Measurements from ENCODE around the gene PRDM7. TPM values are rescaled to one million over a fixed set of nuclear protein-coding genes. Genes with fewer than 3 reads are reported as not detected.

The PRDM7 gene
- total RNA-seq, 2 donors from 2014 or later, result not detected

DNA sequence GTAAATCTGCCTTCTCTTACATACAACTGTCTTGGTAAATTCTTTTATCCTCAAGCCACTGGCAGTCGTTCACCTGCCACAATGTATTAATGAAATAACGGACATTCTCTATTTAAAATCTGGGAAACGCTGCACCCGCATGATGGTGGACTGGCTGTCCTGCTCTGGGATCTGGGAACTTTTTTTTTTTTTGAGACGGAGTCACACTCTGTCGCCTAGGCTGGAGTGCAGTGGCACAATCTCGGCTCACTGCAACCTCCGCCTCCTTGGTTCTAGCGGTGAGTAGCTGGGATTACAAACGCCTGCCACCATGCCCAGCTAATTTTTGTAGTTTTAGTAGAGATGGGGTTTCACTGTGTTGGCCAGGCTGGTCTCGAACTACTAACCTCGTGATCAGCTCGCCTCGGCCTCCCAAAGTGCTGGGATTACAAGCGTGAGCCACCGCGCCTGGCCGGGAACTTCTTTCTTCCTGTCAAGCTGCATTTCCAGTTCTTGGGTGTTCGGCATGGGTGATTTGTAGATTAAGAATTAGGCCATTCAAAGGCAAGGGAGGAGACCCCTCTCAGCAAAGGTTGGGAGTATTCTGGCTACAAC is 28.3 kb downstream of the PRDM7 start:
- Histone ChIP-seq H3K27me3 (no peaks in the 10 kb centered on the region), H3K9ac (ENCODE audit: low read depth in 2 of 2, low read length in 2 of 2) (no peak overlapping the region), H3K27ac (no peak overlapping the region), H3K36me3 (no peaks in the 10 kb centered on the region), H3K4me1 (peaks cover 10% of the 10 kb centered on the region), H3K9me3 (no peaks in the 10 kb centered on the region), H3K4me3 (no peak overlapping the region)
- DNase-seq, result no peak
- intact Hi-C loops (cut with DNase I), result no loop called here
- TF ChIP-seq, protein P1, sequence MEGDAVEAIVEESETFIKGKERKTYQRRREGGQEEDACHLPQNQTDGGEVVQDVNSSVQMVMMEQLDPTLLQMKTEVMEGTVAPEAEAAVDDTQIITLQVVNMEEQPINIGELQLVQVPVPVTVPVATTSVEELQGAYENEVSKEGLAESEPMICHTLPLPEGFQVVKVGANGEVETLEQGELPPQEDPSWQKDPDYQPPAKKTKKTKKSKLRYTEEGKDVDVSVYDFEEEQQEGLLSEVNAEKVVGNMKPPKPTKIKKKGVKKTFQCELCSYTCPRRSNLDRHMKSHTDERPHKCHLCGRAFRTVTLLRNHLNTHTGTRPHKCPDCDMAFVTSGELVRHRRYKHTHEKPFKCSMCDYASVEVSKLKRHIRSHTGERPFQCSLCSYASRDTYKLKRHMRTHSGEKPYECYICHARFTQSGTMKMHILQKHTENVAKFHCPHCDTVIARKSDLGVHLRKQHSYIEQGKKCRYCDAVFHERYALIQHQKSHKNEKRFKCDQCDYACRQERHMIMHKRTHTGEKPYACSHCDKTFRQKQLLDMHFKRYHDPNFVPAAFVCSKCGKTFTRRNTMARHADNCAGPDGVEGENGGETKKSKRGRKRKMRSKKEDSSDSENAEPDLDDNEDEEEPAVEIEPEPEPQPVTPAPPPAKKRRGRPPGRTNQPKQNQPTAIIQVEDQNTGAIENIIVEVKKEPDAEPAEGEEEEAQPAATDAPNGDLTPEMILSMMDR (IDR thresholded peaks at IDR 0.05), result no peak

DNA sequence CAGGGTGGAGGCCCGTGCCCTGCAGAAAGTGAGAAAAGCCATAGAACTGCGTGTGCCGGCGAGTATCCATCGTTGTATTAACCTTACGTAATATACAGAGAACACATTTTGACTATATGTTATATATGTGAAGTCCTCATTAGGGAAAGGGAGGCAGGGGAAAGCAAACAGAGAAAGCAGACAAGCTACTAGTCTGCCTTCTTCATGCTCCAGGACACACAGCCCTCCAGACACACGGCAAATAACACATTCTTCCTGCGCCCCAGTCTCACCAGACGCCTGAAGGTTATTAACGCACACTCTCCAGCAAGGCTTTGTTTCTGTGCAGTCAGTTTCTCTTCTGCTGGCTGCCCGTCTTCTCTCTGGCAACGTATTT is 28.8 kb downstream of the PRDM7 start:
- no peak overlapping the region for H3K27ac ChIP-seq
- DNase-seq, result no peak
- no peak overlapping the region for H3K4me3 ChIP-seq
- no peaks in the 10 kb centered on the region for H3K9me3 ChIP-seq
- H3K4me1 ChIP-seq, result peaks cover 10% of the 10 kb centered on the region
- TF ChIP-seq, protein P1 (IDR thresholded peaks at IDR 0.05), result no peak
- H3K9ac ChIP-seq (ENCODE audit: low read depth in 2 of 2, low read length in 2 of 2), result no peak overlapping the region
- intact Hi-C loops (cut with DNase I), result no loop called here
- no peaks in the 10 kb centered on the region for H3K27me3 ChIP-seq
- peaks cover 1% of the 10 kb centered on the region for H3K36me3 ChIP-seq

DNA sequence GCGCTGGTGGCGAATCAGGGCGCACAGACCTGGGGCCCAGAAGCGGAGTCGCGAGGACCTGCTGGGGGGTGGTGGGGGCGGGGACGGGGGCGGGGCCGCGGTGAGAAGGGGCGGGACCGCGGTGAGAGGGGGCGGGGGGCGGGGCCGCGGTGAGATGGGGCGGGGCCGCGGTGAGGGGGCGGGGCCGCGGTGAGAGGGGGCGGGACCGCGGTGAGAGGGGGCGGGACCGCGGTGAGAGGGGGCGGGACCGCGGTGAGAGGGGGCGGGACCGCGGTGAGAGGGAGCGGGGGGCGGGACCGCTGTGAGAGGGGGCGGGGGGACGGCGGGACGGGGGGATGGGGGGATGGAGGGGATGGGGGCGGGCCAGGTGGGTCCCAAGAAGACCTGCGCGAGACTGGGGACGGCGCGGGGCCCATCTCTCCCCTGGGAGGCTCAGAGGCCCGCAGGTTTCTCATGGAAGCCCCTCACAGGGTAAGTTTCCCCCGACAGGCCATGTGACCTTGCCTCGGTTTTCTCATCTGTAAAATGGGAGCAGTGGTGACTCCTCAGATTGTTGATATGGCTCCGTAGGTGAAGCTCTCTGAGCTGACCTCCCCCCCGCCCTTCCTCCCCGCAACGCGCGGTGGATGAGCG is 29.3 kb downstream of the PRDM7 start:
- H3K9me3 ChIP-seq, result no peaks in the 10 kb centered on the region
- TF ChIP-seq, protein P1 (IDR thresholded peaks at IDR 0.05), result no peak
- peak overlapping the region; percentile 36 for H3K4me3 ChIP-seq
- no peak overlapping the region for H3K27ac ChIP-seq
- intact Hi-C loops (cut with DNase I), result no loop called here
- H3K4me1 ChIP-seq, result peaks cover 10% of the 10 kb centered on the region
- DNase-seq, result no peak
- H3K36me3 ChIP-seq, result peaks cover 6% of the 10 kb centered on the region
- H3K27me3 ChIP-seq, result no peaks in the 10 kb centered on the region
- H3K9ac ChIP-seq (ENCODE audit: low read depth in 2 of 2, low read length in 2 of 2), result peak overlapping the region in 1 of 2 donors; percentile 55

DNA sequence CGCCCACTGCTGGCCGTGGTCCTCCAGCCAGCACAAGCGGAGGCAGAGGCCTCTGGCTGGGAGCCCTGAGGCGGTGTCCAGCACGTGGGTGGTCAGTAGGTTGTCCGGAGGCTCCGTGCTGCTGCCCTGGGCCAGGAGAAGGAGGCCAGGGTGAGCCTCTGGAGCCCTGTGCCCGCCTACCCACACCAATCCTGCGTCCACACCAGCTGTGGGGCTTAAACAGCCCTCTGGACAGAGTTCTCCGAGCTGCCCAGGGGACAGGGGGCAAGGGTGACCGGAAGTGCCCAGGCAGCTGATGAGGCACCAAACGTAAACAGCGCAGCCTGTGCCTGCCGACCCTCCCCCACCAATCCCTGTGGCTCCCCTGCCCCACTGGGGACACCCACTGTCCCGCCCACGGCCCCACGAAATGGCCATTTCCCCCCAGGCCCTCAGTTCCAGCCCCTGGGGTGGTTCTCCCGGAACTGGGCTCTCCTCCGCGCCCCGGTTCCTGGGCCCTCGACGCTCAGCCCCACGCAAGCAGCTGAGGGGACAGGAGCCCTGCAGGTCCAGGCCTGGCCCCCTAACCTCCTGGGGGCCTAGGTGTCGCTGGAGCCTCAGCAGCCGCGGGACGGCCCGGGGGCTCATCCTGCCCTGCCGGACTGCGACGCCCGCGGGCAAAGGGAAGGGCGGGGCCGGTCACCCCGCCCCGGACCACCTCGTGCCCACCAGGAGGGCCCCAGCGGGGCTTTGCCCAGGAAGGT is 30.0 kb downstream of the PRDM7 start:
- Histone ChIP-seq H3K9me3 (no peaks in the 10 kb centered on the region), H3K4me3 (peak overlapping the region; percentile 36), H3K9ac (ENCODE audit: low read depth in 2 of 2, low read length in 2 of 2) (peak overlapping the region in 1 of 2 donors; percentile 55), H3K36me3 (peaks cover 7% of the 10 kb centered on the region), H3K27me3 (no peaks in the 10 kb centered on the region), H3K27ac (no peak overlapping the region), H3K4me1 (peaks cover 10% of the 10 kb centered on the region)
- DNase-seq, result no peak
- TF ChIP-seq, protein P1 (IDR thresholded peaks at IDR 0.05), result no peak
- intact Hi-C loops (cut with DNase I), result no loop called here

GRCh38 chr16:90046122-90046970 is 30.8 kb downstream of the PRDM7 start:
- no peaks in the 10 kb centered on the region for H3K27me3 ChIP-seq
- intact Hi-C loops (cut with DNase I), result no loop called here
- H3K36me3 ChIP-seq, result peaks cover 7% of the 10 kb centered on the region
- H3K27ac ChIP-seq, result no peak overlapping the region
- no peak for DNase-seq
- TF ChIP-seq, protein P1 (IDR thresholded peaks at IDR 0.05), result no peak
- H3K9me3 ChIP-seq, result no peaks in the 10 kb centered on the region
- no peak overlapping the region for H3K9ac ChIP-seq (ENCODE audit: low read depth in 2 of 2, low read length in 2 of 2)
- H3K4me3 ChIP-seq, result peak overlapping the region; percentile 36
- H3K4me1 ChIP-seq, result peaks cover 10% of the 10 kb centered on the region

Measured in colonic mucosa (tissue), 4 donors.